ENCODE results near the gene BMPER.

DNA sequence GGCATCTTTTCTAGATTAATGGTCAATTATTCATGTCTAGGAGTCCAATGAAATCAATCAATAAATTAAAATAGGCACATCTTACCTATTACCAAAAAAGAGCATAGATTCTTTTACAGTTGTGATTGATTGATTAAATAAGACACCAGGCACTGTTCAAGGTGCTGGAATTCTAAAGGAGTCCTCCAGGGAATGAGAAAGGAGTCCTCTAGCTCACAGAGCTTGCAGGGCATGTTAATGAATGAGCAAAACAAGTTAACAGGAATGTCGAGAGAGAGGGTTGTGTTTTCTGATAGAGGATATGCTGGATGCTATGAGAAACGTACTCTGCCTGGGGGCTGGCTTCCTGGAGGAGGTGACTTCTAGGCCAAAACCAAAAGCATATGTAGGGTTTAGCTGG lies 191.4 kb downstream of the BMPER start:
- TF ChIP-seq, protein P1, sequence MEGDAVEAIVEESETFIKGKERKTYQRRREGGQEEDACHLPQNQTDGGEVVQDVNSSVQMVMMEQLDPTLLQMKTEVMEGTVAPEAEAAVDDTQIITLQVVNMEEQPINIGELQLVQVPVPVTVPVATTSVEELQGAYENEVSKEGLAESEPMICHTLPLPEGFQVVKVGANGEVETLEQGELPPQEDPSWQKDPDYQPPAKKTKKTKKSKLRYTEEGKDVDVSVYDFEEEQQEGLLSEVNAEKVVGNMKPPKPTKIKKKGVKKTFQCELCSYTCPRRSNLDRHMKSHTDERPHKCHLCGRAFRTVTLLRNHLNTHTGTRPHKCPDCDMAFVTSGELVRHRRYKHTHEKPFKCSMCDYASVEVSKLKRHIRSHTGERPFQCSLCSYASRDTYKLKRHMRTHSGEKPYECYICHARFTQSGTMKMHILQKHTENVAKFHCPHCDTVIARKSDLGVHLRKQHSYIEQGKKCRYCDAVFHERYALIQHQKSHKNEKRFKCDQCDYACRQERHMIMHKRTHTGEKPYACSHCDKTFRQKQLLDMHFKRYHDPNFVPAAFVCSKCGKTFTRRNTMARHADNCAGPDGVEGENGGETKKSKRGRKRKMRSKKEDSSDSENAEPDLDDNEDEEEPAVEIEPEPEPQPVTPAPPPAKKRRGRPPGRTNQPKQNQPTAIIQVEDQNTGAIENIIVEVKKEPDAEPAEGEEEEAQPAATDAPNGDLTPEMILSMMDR (IDR thresholded peaks at IDR 0.05) = no peak
- TF ChIP-seq POLR2A (IDR thresholded peaks at IDR 0.05) (no peak), EP300 (IDR thresholded peaks at IDR 0.05) (no peak), POLR2AphosphoS5 (IDR thresholded peaks at IDR 0.05) (no peak)

All from upper lobe of left lung (tissue), 4 donors.